LoVo (cell line): Measurements from ENCODE around the gene CAMTA1.

ENCODE experiments used
- DNase-seq: peaks from one replicate; pipeline ENCODE4 v3.0.0-alpha.2; 2016; ENCODE audit warnings: low spot score

The CAMTA1 gene

DNA sequence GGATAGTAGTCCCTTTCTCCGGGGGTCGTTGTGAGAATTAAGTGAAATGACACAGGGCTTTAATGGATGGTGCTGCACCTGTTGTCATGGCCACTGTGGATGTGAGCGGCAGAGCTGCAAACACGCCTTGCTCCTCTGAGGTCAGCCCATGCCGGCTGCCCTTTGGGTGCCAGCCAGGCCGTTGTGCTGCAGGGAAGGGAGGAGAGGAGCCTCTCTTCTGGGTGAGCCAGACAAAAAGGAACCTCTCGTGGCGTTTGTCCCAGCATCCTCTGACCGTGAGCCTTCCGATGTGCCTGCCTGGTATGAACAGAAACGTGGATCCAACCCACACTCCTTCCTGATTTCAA lies 602.9 kb downstream of the CAMTA1 start:
- DNase-seq = no peak

DNA sequence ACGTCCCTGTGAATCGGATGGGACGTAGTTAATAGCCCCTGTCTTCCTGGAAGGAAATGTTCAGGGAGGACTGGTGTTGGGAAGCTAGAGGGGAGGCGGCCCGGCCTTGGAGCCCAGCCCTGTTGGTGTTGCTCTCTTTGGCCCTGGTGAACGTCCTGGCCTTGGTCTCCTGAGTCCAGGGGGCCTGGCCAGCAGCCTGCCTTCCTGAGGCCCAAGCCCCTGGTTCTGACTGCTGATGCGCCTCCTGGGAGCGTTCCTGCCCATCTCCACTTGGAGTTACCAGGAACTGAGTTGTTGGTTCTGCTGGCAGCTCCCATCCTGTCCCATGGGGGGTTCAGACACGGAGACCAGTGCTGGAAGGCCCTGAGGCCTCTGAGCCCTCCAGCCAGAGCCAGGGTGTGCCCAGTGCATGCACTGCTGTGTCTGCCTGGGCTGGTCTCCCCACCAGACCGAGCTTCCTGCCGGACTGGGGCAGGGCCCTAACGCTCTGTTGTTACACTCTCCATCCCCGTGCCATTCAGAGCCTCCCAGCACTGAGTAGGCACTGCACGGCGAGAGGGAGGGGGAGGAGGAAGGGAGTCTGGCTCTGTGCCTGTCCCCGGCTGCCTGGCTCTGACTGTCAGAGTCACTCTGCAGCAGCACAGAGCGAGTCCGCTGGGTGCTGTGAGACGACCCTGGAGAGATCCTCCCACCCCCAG lies 603.4 kb downstream of the CAMTA1 start:
- no peak for DNase-seq

DNA sequence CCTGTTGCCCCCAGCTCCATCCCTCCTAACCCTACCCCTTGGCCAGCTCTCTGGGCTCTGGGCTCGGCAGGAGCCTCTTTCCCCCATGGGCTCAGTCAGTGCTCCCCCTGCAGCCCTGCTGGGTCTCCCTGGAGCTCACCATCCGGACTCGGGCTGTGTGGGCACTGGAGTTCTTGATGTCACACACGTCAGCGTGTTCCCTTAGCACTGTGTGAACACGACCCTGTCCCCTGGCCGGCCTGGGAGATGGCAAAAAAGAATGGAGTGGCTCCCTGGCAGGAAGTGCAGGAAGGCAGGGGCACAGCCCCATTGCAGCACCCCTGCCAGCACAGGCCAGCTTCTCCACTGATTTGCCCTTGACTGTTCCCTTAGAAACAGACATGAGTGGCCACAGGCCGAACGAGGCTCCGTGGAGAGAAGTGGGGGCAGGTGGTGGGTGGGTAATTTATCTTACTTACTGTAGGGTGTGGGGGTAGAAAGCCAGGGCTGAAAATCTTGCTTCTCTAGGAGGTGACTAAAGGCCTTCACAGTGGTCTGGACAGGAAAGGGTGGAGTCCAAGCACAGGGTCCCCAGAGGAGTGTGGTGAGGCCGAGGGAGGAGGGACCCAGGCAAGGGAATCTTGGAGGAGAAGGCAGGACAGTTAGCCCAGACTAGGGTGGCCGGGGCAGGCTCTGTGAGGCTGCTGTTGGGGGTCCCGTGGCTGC lies 604.1 kb downstream of the CAMTA1 start:
- no peak for DNase-seq

DNA sequence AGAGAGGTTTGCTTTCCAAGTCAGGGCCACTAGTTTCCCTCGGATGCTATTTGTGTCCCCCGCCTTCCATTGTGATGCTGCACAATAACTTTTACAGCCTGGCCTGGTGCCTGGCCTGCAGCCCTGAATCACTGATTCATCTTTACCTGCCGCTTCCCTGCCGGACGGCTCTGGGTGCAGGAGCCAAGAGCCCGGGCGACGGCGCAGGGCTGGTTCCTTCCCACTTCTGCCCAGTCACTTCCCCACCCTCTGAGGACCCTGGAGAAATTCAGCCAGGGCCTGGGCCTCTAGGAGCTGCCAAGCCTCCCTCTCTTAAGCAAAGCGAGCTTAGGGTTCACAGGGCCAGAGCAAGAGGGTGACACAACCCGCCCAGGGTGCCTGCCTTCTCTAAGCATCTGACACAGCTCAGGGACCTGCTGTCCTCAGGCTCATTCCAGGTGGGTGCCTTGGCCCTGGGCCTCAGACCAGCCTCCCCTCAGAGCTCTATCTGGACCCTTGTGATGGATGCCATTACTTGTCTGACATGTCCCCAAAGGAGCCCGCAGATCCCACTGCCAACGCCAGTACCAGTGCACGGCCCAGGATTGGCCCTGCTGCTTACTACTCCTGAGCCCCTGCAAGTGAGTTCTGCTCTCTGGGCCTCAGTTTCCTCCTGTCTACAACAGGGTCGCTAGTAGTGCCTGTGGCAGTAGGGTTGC lies 604.8 kb downstream of the CAMTA1 start:
- DNase-seq = no peak

DNA sequence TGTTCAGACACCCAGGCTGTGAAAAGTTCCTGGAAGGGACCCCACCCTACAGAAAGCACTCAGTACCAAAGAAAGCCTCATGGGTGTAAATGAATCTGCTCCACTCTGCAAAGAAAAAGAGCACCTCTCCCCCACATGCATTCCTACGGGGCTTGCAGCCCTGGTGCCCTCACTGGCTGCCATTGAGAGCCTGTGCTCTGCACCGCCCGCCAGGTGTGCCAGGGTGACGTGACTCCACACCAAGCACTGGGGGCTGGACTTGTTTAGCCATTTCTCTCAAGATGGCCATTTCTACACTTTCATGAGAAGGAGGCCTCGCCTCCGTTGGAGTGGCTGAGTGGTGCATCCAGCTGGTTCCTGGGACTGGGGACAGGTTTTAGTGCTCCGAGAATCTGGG lies 605.3 kb downstream of the CAMTA1 start:
- DNase-seq = no peak

DNA sequence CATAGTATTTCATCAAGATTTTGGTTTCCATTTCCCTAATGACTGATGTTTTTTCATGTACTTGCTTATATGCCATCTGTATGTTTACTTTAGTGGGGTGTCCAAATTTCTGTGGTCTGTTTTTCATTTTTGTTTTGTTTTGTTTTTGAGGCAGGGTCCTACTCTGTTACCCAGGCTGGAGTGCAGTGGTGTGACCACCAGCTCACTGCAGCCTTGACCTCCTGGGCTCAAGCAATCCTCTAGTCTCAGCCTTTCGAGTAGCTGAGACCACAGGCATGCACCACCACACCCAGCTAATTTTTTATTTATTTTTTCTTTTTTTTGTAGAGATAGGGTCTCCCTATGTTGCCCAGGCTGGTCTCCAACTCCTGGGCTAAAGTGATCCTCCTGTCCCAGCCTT lies 607.9 kb downstream of the CAMTA1 start:
- DNase-seq = no peak

DNA sequence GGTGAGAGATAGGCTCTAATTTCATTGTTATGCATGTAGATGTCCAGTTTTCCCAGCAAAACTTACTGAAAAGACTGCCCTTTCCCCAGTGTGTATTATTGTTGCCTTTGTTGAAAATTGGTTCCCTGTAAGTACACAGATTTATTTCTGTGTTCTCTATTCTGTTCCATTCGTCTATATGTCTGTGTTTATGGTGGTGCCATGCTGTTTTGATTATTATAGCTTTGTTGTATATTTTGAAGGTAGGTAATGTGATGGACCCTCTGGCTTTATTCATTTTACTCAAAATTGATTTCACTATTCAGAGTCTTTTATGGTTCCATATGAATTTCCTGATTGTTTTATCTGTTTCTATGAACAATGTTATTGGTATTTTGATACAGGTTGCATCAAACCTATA lies 610.0 kb downstream of the CAMTA1 start:
- DNase-seq = no peak

DNA sequence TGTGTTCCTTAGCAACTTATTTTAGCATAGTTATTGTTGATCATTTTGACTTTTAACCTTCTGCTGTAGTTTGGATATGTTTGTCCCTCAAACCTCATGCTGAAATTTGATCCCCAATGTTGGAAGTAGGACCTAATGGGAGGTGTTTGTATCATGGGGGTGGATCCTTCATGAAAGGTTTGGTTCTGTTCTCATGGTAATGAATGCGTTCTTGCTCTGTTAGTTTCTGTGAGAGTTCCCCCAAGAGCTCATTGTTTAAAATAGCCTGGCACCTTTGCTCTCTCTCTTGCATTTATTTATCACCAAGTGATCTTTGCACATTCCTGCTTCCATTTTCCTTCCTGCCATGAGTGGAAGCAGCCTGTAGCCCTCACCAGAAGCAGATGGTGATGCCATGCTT lies 613.7 kb downstream of the CAMTA1 start:
- no peak for DNase-seq

DNA sequence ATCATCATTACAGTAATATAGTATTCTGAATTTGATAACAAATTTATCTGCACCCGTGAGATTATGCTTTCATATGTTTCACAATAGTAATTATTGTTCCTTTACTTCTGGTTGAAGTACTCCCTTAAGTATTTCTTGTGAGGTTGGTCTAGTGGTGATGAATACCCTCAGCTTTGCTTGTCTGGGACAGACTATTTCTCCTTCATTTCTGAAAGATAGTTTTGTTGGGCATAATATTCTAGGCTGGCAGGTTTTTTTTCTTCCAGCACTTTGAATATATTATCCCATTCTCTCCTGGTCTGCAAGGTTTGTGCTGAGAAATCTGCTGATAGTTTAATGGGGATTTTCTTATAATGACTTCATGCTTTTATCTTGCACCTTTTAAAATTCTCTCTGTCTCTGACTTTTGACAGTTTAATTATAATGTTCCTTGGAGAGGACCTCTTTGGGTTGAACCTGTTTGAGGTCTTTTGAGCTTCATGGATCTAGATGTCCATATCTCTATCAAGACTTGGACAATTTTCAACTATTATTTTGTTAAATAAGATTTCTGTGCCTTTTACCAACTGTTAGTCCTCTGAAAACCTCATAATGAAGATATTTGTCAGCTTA lies 614.4 kb downstream of the CAMTA1 start:
- DNase-seq = no peak

DNA sequence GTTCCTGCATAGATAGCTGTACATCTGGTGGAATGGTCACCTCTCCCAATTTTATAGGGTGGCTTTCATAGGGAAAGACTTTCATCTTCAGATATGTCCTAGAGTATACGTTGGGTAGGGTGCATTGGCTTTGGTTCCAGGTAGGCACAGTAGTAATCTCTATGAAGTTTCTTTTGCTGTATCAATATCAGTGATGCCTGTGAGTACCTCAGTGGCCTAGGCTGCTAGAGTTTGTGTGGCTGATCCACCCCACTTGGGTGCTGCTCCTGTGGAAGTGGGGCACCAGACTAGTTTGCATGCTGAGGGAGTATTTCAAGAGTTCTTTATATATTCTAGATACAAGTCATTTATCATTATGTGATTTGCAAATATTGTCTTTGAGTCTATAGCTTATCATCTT lies 615.3 kb downstream of the CAMTA1 start:
- DNase-seq = no peak

DNA sequence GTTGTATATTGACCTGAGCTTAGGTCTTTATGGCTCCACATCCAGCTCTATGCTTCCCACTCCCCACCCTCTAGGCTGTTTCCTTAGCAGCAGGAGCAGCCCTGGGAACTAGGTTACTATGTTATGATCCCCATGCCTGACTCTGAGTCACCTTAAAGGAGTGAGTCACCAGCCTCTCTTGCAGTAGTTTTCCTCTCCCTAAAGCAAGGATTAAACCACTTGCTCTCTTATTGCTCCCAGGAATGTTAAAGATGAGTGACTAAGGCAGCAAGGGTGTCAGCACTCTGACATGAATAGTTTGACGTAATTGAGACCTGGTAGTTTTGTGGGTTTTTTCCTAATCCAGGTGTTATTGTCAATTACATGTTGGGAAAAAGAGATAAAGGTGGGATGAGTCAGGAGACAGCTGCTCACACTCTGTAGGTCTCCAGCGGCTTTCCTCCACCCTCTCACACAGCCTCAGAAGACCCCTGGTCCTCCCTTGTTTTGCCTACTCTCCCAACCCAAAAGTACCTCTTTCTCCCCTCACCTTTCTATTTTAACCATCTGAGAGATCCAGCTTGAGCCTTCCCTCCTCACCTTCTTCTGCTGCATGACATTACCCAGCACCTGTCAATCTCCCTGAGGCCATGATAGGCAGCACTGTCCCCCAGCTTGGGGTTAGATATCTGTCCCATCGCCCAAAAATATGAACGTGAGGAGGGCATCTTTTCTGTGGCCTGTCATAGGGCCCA lies 616.7 kb downstream of the CAMTA1 start:
- peak; percentile 92 for DNase-seq

DNA sequence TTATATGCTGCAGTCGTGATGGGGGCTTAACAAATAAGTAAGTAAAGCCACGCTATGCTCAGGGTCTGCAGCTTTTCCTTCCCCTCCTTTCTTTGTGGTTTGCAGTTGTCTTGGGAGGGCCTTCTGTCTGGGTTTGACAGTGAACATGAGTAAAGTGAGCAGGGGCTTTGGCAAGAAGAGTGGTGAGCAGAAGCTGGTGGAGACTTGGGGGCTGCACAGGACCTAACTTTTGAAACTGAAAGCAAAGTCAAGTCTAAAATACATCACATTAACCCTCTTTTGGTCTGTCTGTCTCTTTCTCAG lies 617.2 kb downstream of the CAMTA1 start:
- DNase-seq = no peak

DNA sequence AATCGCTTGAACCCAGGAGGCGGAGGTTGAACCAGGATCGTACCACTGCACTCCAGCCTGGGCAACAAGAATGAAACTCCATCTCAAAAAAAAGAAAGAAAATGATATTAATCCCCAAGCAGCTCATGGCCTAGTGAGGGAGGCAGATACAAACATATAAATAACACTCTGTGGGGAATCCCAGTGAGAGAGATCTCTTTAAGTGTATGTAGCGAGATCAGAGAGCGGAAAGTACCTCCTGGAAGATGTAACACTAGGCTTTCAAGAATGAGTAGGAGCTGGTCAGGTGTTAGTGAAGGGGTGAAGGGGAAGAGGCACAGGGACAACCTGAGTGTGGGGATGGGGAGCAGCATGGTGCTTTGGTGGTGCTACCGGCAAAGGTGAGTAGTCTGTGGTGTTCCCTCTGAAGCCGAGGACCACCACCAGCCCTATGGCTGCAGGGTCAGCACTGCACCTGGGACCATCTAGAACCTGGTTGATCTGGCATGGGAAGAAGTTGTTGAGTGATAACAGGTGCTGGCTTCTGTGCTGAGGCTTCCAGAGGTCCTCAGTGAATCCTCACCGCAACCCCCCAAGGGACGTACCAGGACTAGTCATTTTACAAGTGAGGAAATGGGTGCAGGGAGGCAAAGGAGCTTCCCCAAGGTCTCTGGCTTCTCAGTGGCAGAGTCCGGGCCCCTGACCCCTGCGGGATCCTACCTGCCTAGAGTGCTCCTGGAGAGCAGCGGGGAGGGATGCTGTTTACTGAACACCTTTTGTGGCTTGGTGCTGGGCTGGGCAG lies 618.2 kb downstream of the CAMTA1 start:
- DNase-seq = no peak

DNA sequence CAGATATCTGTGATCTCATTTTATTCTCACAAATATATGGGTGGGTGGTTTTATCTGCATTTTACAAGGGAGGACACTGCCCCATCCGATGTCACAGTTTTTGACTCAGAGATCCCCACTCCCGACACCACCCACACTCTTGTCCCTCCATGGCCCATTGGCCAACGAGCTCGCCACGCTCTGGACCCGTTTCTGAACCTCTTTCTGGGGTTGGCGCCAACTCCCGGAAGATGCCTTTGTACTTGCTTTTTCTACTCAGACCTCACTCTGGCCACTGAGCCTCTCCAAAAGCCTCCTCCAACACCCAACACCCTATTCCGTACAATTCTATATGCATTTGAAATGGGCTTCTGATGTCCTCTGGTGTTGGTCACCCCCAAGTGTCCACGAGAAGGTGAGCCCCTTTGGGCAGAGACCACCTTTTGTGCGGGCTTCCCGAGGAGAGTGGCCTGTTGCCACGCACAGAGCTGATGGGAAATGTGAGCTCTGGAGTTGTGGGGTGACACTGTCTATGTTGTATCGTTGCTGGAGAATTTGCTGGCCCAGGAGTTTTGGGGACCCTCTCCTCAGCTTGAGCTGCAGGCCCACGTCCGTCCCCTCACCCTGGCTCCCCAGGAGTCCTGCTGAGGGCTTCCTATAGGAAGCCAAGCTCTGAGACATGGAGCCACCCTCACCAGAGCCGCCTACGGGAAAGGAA lies 618.9 kb downstream of the CAMTA1 start:
- DNase-seq = no peak

DNA sequence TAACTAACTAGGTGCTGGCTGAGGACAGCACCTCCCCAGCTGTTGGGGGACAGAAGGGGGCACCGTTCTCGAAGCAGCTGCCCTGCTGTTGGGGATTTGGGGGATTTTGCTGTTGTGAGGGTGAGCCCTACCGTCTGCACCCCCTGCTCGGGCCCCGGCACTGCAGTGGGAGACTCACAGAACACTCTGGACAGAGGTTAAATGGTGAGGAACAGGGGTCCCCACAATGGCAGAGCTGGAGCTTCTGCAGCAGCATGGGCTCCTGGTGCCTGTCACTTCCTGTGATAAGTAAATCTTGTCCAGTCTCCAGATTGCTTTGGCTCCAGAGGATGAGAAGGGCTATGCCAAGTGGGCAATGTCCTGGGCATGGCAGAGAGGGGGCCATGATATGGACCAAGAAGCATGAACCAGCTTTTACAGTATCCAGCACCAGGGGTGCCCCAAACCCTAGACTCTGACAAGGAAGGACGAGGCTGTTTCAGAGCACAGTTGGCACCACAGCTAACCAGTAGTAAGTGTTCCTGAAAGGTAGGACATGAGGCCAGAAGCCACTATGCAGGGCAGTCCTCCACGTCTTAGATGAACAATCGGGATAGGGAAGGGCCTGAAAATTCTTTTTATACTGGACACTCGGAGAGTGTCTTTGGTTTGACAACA lies 620.7 kb downstream of the CAMTA1 start:
- DNase-seq = no peak

DNA sequence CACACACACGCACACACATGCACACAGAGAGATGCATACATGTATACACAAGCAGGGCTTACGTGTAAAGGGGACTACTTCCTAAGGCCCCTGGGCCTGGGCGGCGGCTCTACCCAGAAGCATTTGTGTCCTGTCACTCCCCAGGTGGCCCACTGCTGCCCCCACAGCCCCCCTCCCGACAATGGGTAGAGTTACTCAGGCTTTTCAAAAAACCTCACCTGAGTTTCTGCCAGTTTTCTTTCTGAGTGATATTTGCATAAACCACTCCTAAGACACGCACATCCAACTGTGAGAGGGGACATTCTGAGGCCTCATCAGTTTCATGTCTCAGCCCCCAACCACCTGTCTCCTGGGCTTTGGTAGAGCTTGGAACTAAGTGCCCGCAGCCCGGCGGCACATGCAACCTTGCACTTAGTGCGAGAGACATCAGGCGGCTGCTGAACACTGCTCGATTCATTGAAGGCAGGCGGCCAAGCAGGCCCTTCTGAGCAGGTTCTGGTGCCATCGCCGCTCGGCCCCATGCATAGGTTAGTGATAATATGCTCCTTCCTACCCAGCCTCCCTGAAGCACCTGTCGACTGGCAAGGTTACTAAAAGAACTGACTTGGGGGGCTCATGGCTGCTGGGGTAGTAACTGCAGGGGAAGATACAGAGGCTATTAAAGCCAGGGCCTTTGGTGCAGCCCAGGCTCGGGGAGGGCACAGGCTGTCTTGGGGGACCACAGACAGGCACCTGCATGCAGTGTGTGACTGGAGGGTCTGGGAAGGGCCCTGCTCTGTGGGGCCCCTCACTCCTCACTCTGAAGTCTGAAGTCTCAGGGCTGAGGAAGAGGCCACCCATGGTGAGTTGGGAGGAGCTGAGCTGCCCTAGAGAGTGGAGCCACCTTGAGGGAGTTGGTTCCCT lies 621.6 kb downstream of the CAMTA1 start:
- no peak for DNase-seq

DNA sequence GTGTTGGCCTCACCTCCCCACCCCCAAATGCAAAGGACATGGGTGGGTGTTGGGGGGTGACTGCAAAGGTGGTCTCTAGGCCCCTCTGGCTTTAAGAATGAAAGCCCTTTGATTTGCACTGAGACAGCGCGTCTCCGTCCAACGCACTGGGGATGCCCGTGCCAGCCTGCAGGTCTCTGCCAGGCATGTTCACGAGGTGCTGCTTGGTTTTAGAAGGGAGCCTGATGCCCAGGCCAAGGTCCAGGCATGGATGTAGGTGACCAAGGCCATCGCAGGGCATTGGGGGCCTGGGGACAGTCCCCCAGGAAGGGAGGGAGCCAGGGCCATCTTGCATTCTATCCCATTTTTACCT lies 622.3 kb downstream of the CAMTA1 start:
- DNase-seq = no peak

DNA sequence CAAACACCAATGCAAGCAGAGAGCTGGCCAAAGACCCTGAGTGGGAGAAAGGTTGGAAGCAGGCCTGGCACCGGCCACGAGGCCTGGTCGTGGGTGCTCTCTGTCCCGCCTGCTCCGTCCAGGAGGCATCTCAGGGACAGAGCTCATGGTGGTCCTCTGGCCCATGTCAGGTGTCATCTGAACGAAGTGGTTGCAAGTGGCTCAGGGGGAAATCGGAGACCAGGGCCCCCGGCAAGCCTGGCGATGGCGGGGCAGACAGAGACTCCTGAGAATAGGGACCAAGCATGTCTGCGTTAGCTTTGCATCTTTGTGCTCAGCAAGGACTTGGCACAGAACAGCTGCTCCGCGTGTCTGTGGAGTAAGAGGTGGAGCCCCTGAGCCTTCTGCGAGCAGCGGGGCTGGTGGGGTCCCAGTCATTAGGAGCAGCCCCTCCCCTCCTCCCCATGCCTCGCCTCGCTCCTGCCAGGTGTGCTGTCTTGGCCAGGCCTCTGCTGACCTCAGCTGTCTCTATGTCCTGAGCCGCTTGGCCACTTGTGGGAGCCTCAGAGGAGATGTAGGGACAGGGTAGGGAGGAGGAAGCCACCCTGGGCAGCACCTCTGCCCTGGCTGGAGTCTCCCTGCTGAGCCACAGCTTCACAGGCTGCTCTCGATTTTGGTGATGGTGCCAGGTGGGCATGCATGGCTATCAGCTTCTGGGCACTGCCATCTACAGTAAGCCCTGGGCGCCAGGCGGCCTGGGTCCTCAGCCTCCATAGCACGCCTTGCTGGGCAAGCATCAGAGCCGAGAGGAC lies 622.9 kb downstream of the CAMTA1 start:
- DNase-seq = no peak

DNA sequence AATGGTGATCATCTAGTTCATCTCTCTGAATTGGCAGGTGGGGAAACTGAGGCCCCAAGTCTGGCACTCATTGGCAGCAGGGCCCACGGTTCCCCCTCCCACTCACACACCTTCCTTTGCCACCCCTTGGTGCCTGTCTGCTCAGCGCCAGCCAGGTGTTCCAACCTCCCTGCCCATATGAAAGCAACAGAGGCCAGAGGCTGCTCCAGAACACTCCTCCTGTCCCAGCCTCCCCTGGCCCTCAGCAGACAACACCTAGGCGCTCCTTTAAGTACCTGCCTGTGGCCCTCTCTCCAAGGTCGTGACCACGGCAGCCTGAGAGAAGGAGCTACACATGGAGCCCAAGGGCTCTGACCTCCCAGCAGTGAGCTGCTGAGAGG lies 623.5 kb downstream of the CAMTA1 start:
- no peak for DNase-seq
